Measurements from ENCODE around the gene IFNB1. TPM values are rescaled to one million over a fixed set of nuclear protein-coding genes. Genes with fewer than 3 reads are reported as not detected.

The IFNB1 gene
- total and polyA plus RNA-seq, 7 experiments from 2014 or later: not detected

- POLR2A ChIA-PET: no interaction called here
- Mint-ChIP-seq H3K27ac (peak overlapping the region in 3 of 9 donors; percentile 29 to 82 (median 29)), H3K4me1 (peaks cover 19 to 55% (median 38%) of the 10 kb centered on the region in 7 donors), H3K4me3 (peak overlapping the region in 3 of 10 donors; percentile 14 to 32 (median 19)), H3K36me3 (peaks cover 16 to 39% (median 30%) of the 10 kb centered on the region in 5 donors), H3K27me3 (no peaks in the 10 kb centered on the region), H3K9me3 (peaks cover 0 to 7% (median 0%) of the 10 kb centered on the region in 11 donors)
- H3K27ac ChIP-seq (ENCODE audit: low read depth, low read length): no peak overlapping the region
- no peak overlapping the region for H3K4me3 ChIP-seq (ENCODE audit: low read length)
- no peaks in the 10 kb centered on the region for H3K9me3 ChIP-seq (ENCODE audit: control insufficient read depth in 2 of 3, low read length in 3 of 3)
- peaks cover 12 to 16% of the 10 kb centered on the region in 2 donors for H3K4me1 ChIP-seq (ENCODE audit: control insufficient read depth in 2 of 2, insufficient read depth in 2 of 2, low read length in 2 of 2)
- ATAC-seq (peak; percentile 6), DNase-seq (no peak)
- H3K27me3 ChIP-seq (ENCODE audit: control insufficient read depth in 2 of 2, insufficient read depth in 2 of 2, low read length in 2 of 2): no peaks in the 10 kb centered on the region
- CTCF ChIA-PET: interaction anchor here (1.9 kb wide), 1 partner anchor 11 kb away, joined by 8 read pairs; no protein-coding TSS in a partner anchor
- peaks cover 0 to 12% (median 0%) of the 10 kb centered on the region in 3 experiments for H3K36me3 ChIP-seq (ENCODE audit: control insufficient read depth in 2 of 3, insufficient read depth in 3 of 3, low read length in 3 of 3)
- intact Hi-C loops (cut with micrococcal nuclease): no loop called here
Measured at GRCh38 chr9:21028466-21028865, 49.3 kb downstream of the IFNB1 start.

GRCh38 chr9:21027295-21027694 is 50.4 kb downstream of the IFNB1 start:
- Histone ChIP-seq H3K27ac (ENCODE audit: low read depth, low read length) (no peak overlapping the region), H3K36me3 (ENCODE audit: control insufficient read depth in 2 of 3, insufficient read depth in 3 of 3, low read length in 3 of 3) (peaks cover 0 to 12% (median 0%) of the 10 kb centered on the region in 3 experiments), H3K27me3 (ENCODE audit: control insufficient read depth in 2 of 2, insufficient read depth in 2 of 2, low read length in 2 of 2) (no peaks in the 10 kb centered on the region), H3K4me1 (ENCODE audit: control insufficient read depth in 2 of 2, insufficient read depth in 2 of 2, low read length in 2 of 2) (peaks cover 7 to 15% of the 10 kb centered on the region in 2 donors), H3K4me3 (ENCODE audit: low read length) (no peak overlapping the region), H3K9me3 (ENCODE audit: control insufficient read depth in 2 of 3, low read length in 3 of 3) (no peaks in the 10 kb centered on the region)
- H3K27me3 Mint-ChIP-seq: no peaks in the 10 kb centered on the region
- H3K4me3 Mint-ChIP-seq: peak overlapping the region in 2 of 10 donors; percentile 9 to 14
- POLR2A ChIA-PET: interaction anchor here (0.8 to 1.2 kb wide), 2 partner anchors 10 to 37 kb away, joined by 3 read pairs; no protein-coding TSS in a partner anchor
- intact Hi-C loops (cut with micrococcal nuclease): no loop called here
- peaks cover 0 to 7% (median 0%) of the 10 kb centered on the region in 11 donors for H3K9me3 Mint-ChIP-seq
- no peak for ATAC-seq
- peaks cover 16 to 48% (median 39%) of the 10 kb centered on the region in 5 donors for H3K36me3 Mint-ChIP-seq
- CTCF ChIA-PET: interaction anchor here (1.9 kb wide), 1 partner anchor 9 kb away, joined by 8 read pairs; no protein-coding TSS in a partner anchor
- peaks cover 7 to 44% (median 27%) of the 10 kb centered on the region in 7 donors for H3K4me1 Mint-ChIP-seq
- peak overlapping the region in 2 of 9 donors; percentile 21 to 63 for H3K27ac Mint-ChIP-seq
- DNase-seq: no peak

Other genes with a start within 250 kb of the IFNB1 start
- 10 to 100 TPM in 4 of 5 experiments, 1 to 10 TPM in 1; 9.3 to 15.2 (median 13.6) TPM for gene HACD4, start 46.3 kb downstream of the IFNB1 start, total RNA-seq
- 1 to 10 TPM; 7.6 to 7.9 TPM for gene HACD4, start 46.3 kb downstream of the IFNB1 start, polyA plus RNA-seq
- gene IFNW1, start 63.9 kb upstream of the IFNB1 start, total RNA-seq: not detected
- not detected for gene IFNW1, start 63.9 kb upstream of the IFNB1 start, polyA plus RNA-seq
- gene IFNA21, start 88.7 kb upstream of the IFNB1 start, total RNA-seq: not detected
- gene IFNA21, start 88.7 kb upstream of the IFNB1 start, polyA plus RNA-seq: not detected
- not detected for gene IFNA4, start 109.6 kb upstream of the IFNB1 start, total RNA-seq
- gene IFNA4, start 109.6 kb upstream of the IFNB1 start, polyA plus RNA-seq: not detected
- not detected for gene IFNA7, start 124.3 kb upstream of the IFNB1 start, total RNA-seq
- gene IFNA7, start 124.3 kb upstream of the IFNB1 start, polyA plus RNA-seq: not detected
- not detected for gene IFNA10, start 129.2 kb upstream of the IFNB1 start, total RNA-seq
- gene IFNA10, start 129.2 kb upstream of the IFNB1 start, polyA plus RNA-seq: not detected
- gene IFNA16, start 139.4 kb upstream of the IFNB1 start, total RNA-seq: not detected
- gene IFNA16, start 139.4 kb upstream of the IFNB1 start, polyA plus RNA-seq: not detected
- not detected for gene IFNA17, start 150.3 kb upstream of the IFNB1 start, total RNA-seq
- gene IFNA17, start 150.3 kb upstream of the IFNB1 start, polyA plus RNA-seq: not detected
- gene IFNA14, start 162.1 kb upstream of the IFNB1 start, total RNA-seq: not detected
- not detected for gene IFNA14, start 162.1 kb upstream of the IFNB1 start, polyA plus RNA-seq
- not detected for gene IFNA5, start 227.4 kb upstream of the IFNB1 start, total RNA-seq
- gene IFNA5, start 227.4 kb upstream of the IFNB1 start, polyA plus RNA-seq: not detected

Data from naive thymus-derived CD4-positive, alpha-beta T cell (primary cell).